CD14-positive monocyte (primary cell): ENCODE measurements around the gene IL21R. TPM values are rescaled to one million over a fixed set of nuclear protein-coding genes. Genes with fewer than 3 reads are reported as not detected.
A peak's percentile ranks its signal among the peaks of the same experiment; 100 is the strongest.

Experiments
- DNase-seq, 3 donors: peaks; one replicate each; pipeline ENCODE4 v3.0.0-alpha.2; 2011 to 2022
- H2AFZ ChIP-seq: 2 replicates; pipeline ENCODE4 v1.6.0; 2012; ENCODE audit warnings: mild to moderate bottlenecking, low read depth, low read length, inconsistent platforms; ENCODE audit not compliant: insufficient read depth, poor library complexity, severe bottlenecking
- H3K27ac ChIP-seq, 2 donors: 1 replicate in 1 of 2; 2 replicates in 1 of 2; pipeline ENCODE4 v1.5.1; 2012 to 2013; ENCODE audit warnings: low read length in 2 of 2, control low read depth in 1 of 2, inconsistent platforms in 1 of 2, low read depth in 1 of 2, mild to moderate bottlenecking in 1 of 2
- H3K27me3 ChIP-seq, 2 donors: one replicate each; pipeline versions ENCODE4 v1.6.0 to v1.6.1; 2011 to 2013; ENCODE audit warnings: low read length in 2 of 2; ENCODE audit not compliant: control insufficient read depth in 2 of 2, insufficient read depth in 2 of 2
- H3K36me3 ChIP-seq, 2 donors: replicated peaks in 1 of 2; 1 replicate in 1 of 2; 2 replicates in 1 of 2; pipeline versions ENCODE4 v1.5.1 to v1.6.1; 2012 to 2013; ENCODE audit warnings: low read length in 2 of 2, control low read depth in 1 of 2, inconsistent platforms in 1 of 2, mild to moderate bottlenecking in 1 of 2; ENCODE audit not compliant: insufficient read depth in 2 of 2, control insufficient read depth in 1 of 2
- H3K4me1 ChIP-seq, 2 donors: 1 replicate in 1 of 2; 2 replicates in 1 of 2; pipeline versions ENCODE4 v1.5.1 to v1.6.1; 2012 to 2013; ENCODE audit warnings: low read length in 2 of 2, control low read depth in 1 of 2, inconsistent platforms in 1 of 2, mild to moderate bottlenecking in 1 of 2, moderate library complexity in 1 of 2; ENCODE audit not compliant: insufficient read depth in 2 of 2, control insufficient read depth in 1 of 2
- H3K4me2 ChIP-seq: replicated peaks from 2 replicates; pipeline ENCODE3; 2012; ENCODE audit warnings: low read length, moderate library complexity, mild to moderate bottlenecking; ENCODE audit not compliant: poor library complexity, severe bottlenecking; ENCODE audit errors: extremely low read depth
- H3K4me3 ChIP-seq, 3 experiments: fragments of 200-600 bp in 1 of 3; sonication (generic) in 1 of 3; replicated peaks in 1 of 3; 1 replicate in 2 of 3; 2 replicates in 1 of 3; pipeline ENCODE4 v1.5.1; 2011 to 2013; ENCODE audit warnings: low read length in 3 of 3, mild to moderate bottlenecking in 3 of 3, control low read depth in 2 of 3, low read depth in 2 of 3, inconsistent platforms in 1 of 3, moderate library complexity in 1 of 3
- H3K79me2 ChIP-seq: 2 replicates; pipeline ENCODE4 v1.6.0; 2012; ENCODE audit warnings: mild to moderate bottlenecking, control low read depth, inconsistent platforms, low read length, moderate library complexity; ENCODE audit not compliant: insufficient read depth
- H3K9ac ChIP-seq: 2 replicates; pipeline ENCODE4 v1.6.0; 2017; ENCODE audit warnings: low read length, mild to moderate bottlenecking; ENCODE audit not compliant: insufficient read depth, poor library complexity, severe bottlenecking
- H3K9me3 ChIP-seq, 2 donors: replicated peaks in 1 of 2; 1 replicate in 1 of 2; 2 replicates in 1 of 2; pipeline versions ENCODE4 v1.5.1 to v1.6.1; 2012 to 2013; ENCODE audit warnings: low read length in 2 of 2, control low read depth in 1 of 2; ENCODE audit not compliant: control insufficient read depth in 1 of 2, insufficient read depth in 1 of 2
- H4K20me1 ChIP-seq: 2 replicates; pipeline ENCODE4 v1.6.0; 2012; ENCODE audit warnings: mild to moderate bottlenecking, low read length, control low read depth, moderate library complexity; ENCODE audit not compliant: insufficient read depth
- H3K27ac Mint-ChIP-seq, 7 donors: one replicate each; pipeline ENCODE4 v1.8.0; 2020; ENCODE audit warnings: mild to moderate bottlenecking in 7 of 7, mixed read lengths in 7 of 7, moderate library complexity in 6 of 7, inconsistent platforms in 2 of 7
- H3K27me3 Mint-ChIP-seq, 3 donors: one replicate each; pipeline ENCODE4 v1.8.0; 2021 to 2022; ENCODE audit warnings: low read depth in 3 of 3, mild to moderate bottlenecking in 3 of 3, mixed read lengths in 3 of 3, moderate library complexity in 3 of 3, inconsistent platforms in 1 of 3
- H3K36me3 Mint-ChIP-seq, 2 donors: one replicate each; pipeline ENCODE4 v1.8.0; 2020; ENCODE audit warnings: mixed read lengths in 2 of 2, inconsistent platforms in 1 of 2, mild to moderate bottlenecking in 1 of 2
- H3K4me1 Mint-ChIP-seq: one replicate; pipeline ENCODE4 v1.8.0; 2020; ENCODE audit warnings: mild to moderate bottlenecking, mixed read lengths
- H3K4me3 Mint-ChIP-seq, 2 donors: one replicate each; pipeline ENCODE4 v1.8.0; 2020; ENCODE audit warnings: mild to moderate bottlenecking in 2 of 2, mixed read lengths in 2 of 2, moderate library complexity in 1 of 2
- H3K9me3 Mint-ChIP-seq, 7 donors: one replicate each; pipeline ENCODE4 v1.8.0; 2020 to 2022; ENCODE audit warnings: mixed read lengths in 7 of 7, mild to moderate bottlenecking in 6 of 7, moderate library complexity in 6 of 7, inconsistent platforms in 2 of 7
- CTCF ChIP-seq: fragments of 200-600 bp; IDR thresholded peaks from one replicate; pipeline ENCODE4 v1.8.0; 2022; ENCODE audit warnings: antibody characterized with exemption, mild to moderate bottlenecking
- WGBS: methylation state at CpG from one replicate; pipeline ENCODE4 v1.1.5; 2013; ENCODE audit warnings: missing lambda C conversion rate; ENCODE audit not compliant: insufficient coverage; 5-methylcytosine and 5-hydroxymethylcytosine counted together
- intact Hi-C, 2 donors: fragments of 100-400 bp; cut with micrococcal nuclease; formaldehyde crosslinking; loops; one replicate each; pipeline versions ENCODE4 v1.15.0 to v1.15.1; 2023
- polyA plus RNA-seq, 3 donors: library from polyadenylated mRNA; depleted of rRNA in 1 of 3; unstranded in 2 of 3; stranded (reverse) in 1 of 3; fragments of 300-500 nt in 2 of 3; fragments of >200 nt in 1 of 3; fragmentation: Illumina TruSeq in 2 of 3; gene quantifications; 1 replicate in 2 of 3; 2 replicates in 1 of 3; pipeline ENCODE4 v1.2.3, GENCODE V29; 2012 to 2021

IL21R gene
- polyA plus RNA-seq, 3 donors: 1.0 to 1.7 (median 1.4) TPM

GRCh38 chr16:27400751-27401620 is 988 bp upstream of the IL21R start:
- Histone ChIP-seq H3K79me2 (no peaks in the 10 kb centered on the region), H3K36me3 (no peaks in the 10 kb centered on the region), H3K4me2 (peak overlapping the region; percentile 13), H4K20me1 (no peaks in the 10 kb centered on the region), H3K4me3 (peak overlapping the region in 1 of 3 experiments; percentile 62), H3K9me3 (no peaks in the 10 kb centered on the region), H3K4me1 (peaks cover 59 to 67% of the 10 kb centered on the region in 2 donors), H3K9ac (no peak overlapping the region), H2AFZ (no peak overlapping the region), H3K27me3 (no peaks in the 10 kb centered on the region), H3K27ac (peak overlapping the region; percentile 47 to 58)
- intact Hi-C loops: loop anchor here in 1 of 2 donors (2.0 to 10.0 kb wide), 2 partner anchors 14 to 76 kb away; no protein-coding TSS in a partner anchor
- Mint-ChIP-seq H3K4me3 (peak overlapping the region in 1 of 2 donors; percentile 51), H3K36me3 (peaks cover 0 to 11% of the 10 kb centered on the region in 2 donors), H3K27me3 (peaks cover 5 to 14% (median 9%) of the 10 kb centered on the region in 3 donors), H3K27ac (peak overlapping the region; percentile 48 to 91 (median 80)), H3K4me1 (peaks cover 61% of the 10 kb centered on the region), H3K9me3 (peaks cover 0 to 4% (median 0%) of the 10 kb centered on the region in 7 donors)
- WGBS: 20% methylated on average over 5 of the region's 11 CpGs
- no peak for TF ChIP-seq CTCF
- DNase-seq: peak in 2 of 3 donors; percentile 55 to 72

GRCh38 chr16:27402569-27402963 is 592 bp downstream of the IL21R start:
- Mint-ChIP-seq H3K27me3 (peaks cover 4 to 14% (median 14%) of the 10 kb centered on the region in 3 donors), H3K9me3 (peaks cover 0 to 6% (median 0%) of the 10 kb centered on the region in 7 donors), H3K4me3 (peak overlapping the region; percentile 71 to 95), H3K27ac (peak overlapping the region; percentile 25 to 91 (median 87)), H3K4me1 (peaks cover 69% of the 10 kb centered on the region), H3K36me3 (peaks cover 2 to 11% of the 10 kb centered on the region in 2 donors)
- Histone ChIP-seq H3K27me3 (no peaks in the 10 kb centered on the region), H3K9ac (peak overlapping the region; percentile 55), H3K4me3 (peak overlapping the region; percentile 2 to 62 (median 30)), H3K4me2 (peak overlapping the region; percentile 69), H2AFZ (peak overlapping the region; percentile 79), H3K36me3 (no peaks in the 10 kb centered on the region), H3K4me1 (peaks cover 59 to 67% of the 10 kb centered on the region in 2 donors), H4K20me1 (no peaks in the 10 kb centered on the region), H3K9me3 (no peaks in the 10 kb centered on the region), H3K27ac (peak overlapping the region; percentile 47 to 62), H3K79me2 (no peaks in the 10 kb centered on the region)
- intact Hi-C loops: loop anchor here in 1 of 2 donors (2.0 to 10.0 kb wide), 2 partner anchors 24 to 78 kb away; no protein-coding TSS in a partner anchor
- 8% methylated on average over 3 of the region's 8 CpGs for WGBS
- no peak for DNase-seq
- no peak for TF ChIP-seq CTCF
